Esophagus muscularis mucosa (tissue), 3 donors: Measurements from ENCODE around the gene PPDPF.

Experiments
- POLR2A ChIP-seq: fragments of 450-650 bp; IDR thresholded peaks from one replicate; pipeline ENCODE4 v1.6.1; 2017; ENCODE audit warnings: antibody characterized with exemption, moderate library complexity, mild to moderate bottlenecking, low read depth
- POLR2AphosphoS5 ChIP-seq, 2 donors: sonication (generic); formaldehyde crosslinking; IDR thresholded peaks; one replicate each; pipeline ENCODE4 v1.6.1; 2017; ENCODE audit warnings: antibody characterized with exemption in 2 of 2
- TF ChIP-seq, protein P1 (sequence below), 3 experiments: fragments of 200-600 bp in 2 of 3; fragments of 450-650 bp in 1 of 3; sonication (generic) in 2 of 3; IDR thresholded peaks; one replicate each; pipeline ENCODE4 v1.5.1; 2017 to 2019; ENCODE audit warnings: antibody characterized with exemption in 3 of 3, mild to moderate bottlenecking in 2 of 3, moderate library complexity in 1 of 3

DNA sequence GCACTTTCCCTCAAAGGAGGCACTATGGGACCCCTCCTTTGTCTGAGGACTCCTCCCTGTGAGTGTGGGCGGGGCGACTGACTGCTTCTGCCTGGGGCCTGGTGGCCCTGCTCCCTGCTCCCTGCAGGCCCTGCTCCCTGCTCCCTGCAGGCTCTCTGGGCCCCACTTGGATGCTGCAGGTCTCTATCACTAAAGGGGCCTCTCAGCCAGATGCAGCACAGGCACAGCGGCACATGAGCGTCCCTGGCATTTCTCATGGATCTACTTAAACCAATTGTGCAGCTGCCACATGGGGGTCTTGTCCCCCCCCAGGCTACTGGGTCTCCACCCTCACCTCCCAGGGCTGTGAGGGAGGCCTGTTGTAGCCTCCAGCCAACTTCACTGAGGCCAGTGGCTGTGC lies 29.5 kb upstream of the PPDPF start:
- TF ChIP-seq POLR2A (no peak), POLR2AphosphoS5 (IDR thresholded peaks at IDR 0.05) (no peak)
- TF ChIP-seq, protein P1, sequence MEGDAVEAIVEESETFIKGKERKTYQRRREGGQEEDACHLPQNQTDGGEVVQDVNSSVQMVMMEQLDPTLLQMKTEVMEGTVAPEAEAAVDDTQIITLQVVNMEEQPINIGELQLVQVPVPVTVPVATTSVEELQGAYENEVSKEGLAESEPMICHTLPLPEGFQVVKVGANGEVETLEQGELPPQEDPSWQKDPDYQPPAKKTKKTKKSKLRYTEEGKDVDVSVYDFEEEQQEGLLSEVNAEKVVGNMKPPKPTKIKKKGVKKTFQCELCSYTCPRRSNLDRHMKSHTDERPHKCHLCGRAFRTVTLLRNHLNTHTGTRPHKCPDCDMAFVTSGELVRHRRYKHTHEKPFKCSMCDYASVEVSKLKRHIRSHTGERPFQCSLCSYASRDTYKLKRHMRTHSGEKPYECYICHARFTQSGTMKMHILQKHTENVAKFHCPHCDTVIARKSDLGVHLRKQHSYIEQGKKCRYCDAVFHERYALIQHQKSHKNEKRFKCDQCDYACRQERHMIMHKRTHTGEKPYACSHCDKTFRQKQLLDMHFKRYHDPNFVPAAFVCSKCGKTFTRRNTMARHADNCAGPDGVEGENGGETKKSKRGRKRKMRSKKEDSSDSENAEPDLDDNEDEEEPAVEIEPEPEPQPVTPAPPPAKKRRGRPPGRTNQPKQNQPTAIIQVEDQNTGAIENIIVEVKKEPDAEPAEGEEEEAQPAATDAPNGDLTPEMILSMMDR (IDR thresholded peaks at IDR 0.05): no peak
